ENCODE measurements around the gene DTL. TPM values are rescaled to one million over a fixed set of nuclear protein-coding genes. Genes with fewer than 3 reads are reported as not detected.
A peak's percentile ranks its signal among the peaks of the same experiment; 100 is the strongest.

The DTL gene
- total RNA-seq, 1 donor from 2014 or later, result 11.4 TPM

GRCh38 chr1:212089560-212090163 lies 54.1 kb downstream of the DTL start:
- DNase-seq (ENCODE audit: low read depth in 2 of 2), result no peak

GRCh38 chr1:212091438-212092121 lies 56.0 kb downstream of the DTL start:
- no peak for DNase-seq (ENCODE audit: low read depth in 2 of 2)

GRCh38 chr1:212097360-212097759 lies 61.8 kb downstream of the DTL start:
- DNase-seq (ENCODE audit: low read depth in 2 of 2), result no peak

- no peak for DNase-seq (ENCODE audit: low read depth in 2 of 2)
These were observed 62.8 kb downstream of the DTL start for GRCh38 chr1:212098310-212098709.

- no peak for DNase-seq (ENCODE audit: low read depth in 2 of 2)
These were observed 63.2 kb downstream of the DTL start for GRCh38 chr1:212098771-212099170.

- no peak for DNase-seq (ENCODE audit: low read depth in 2 of 2)
These were observed 65.7 kb downstream of the DTL start for GRCh38 chr1:212101251-212101650.

GRCh38 chr1:212101735-212102134 lies 66.2 kb downstream of the DTL start:
- no peak for DNase-seq (ENCODE audit: low read depth in 2 of 2)

- no peak for DNase-seq (ENCODE audit: low read depth in 2 of 2)
These were observed 69.2 kb downstream of the DTL start for GRCh38 chr1:212104586-212105325.

- no peak for DNase-seq (ENCODE audit: low read depth in 2 of 2)
These were observed 70.8 kb downstream of the DTL start for GRCh38 chr1:212106286-212106792.

GRCh38 chr1:212107481-212107880 lies 71.9 kb downstream of the DTL start:
- peak in 1 of 2 donors; percentile 77 for DNase-seq (ENCODE audit: low read depth in 2 of 2)

GRCh38 chr1:212108187-212108586 lies 72.6 kb downstream of the DTL start:
- DNase-seq (ENCODE audit: low read depth in 2 of 2), result no peak

GRCh38 chr1:212108981-212109380 lies 73.4 kb downstream of the DTL start:
- DNase-seq (ENCODE audit: low read depth in 2 of 2), result no peak

GRCh38 chr1:212109728-212110127 lies 74.2 kb downstream of the DTL start:
- DNase-seq (ENCODE audit: low read depth in 2 of 2), result no peak

GRCh38 chr1:212110617-212111016 lies 75.1 kb downstream of the DTL start:
- DNase-seq (ENCODE audit: low read depth in 2 of 2), result peak in 1 of 2 donors; percentile 40

GRCh38 chr1:212111536-212111935 lies 76.0 kb downstream of the DTL start:
- DNase-seq (ENCODE audit: low read depth in 2 of 2), result no peak

GRCh38 chr1:212113706-212114105 lies 78.2 kb downstream of the DTL start:
- DNase-seq (ENCODE audit: low read depth in 2 of 2), result no peak

- peak; percentile 39 to 64 for DNase-seq (ENCODE audit: low read depth in 2 of 2)
These were observed 82.8 kb downstream of the DTL start for GRCh38 chr1:212118167-212118871.

- no peak for DNase-seq (ENCODE audit: low read depth in 2 of 2)
These were observed 83.3 kb downstream of the DTL start for GRCh38 chr1:212118872-212119260.

- no peak for DNase-seq (ENCODE audit: low read depth in 2 of 2)
These were observed 83.9 kb downstream of the DTL start for GRCh38 chr1:212119397-212119837.

GRCh38 chr1:212119863-212120262 lies 84.3 kb downstream of the DTL start:
- no peak for DNase-seq (ENCODE audit: low read depth in 2 of 2)

- no peak for DNase-seq (ENCODE audit: low read depth in 2 of 2)
These were observed 86.2 kb downstream of the DTL start for GRCh38 chr1:212121779-212122178.

All from dermis microvascular lymphatic vessel endothelial cell (primary cell).